Subcutaneous abdominal adipose tissue (tissue), 5 donors: ENCODE results near the gene KCNJ5.

Experiments
- H3K27ac ChIP-seq: one replicate; pipeline ENCODE4 v1.7.0; 2013; ENCODE audit warnings: low read depth, mild to moderate bottlenecking, inconsistent platforms, low read length, moderate library complexity
- H3K27me3 ChIP-seq, 5 donors: one replicate each; pipeline ENCODE4 v1.7.0; 2013; ENCODE audit warnings: low read length in 5 of 5, inconsistent platforms in 1 of 5; ENCODE audit not compliant: control insufficient read depth in 5 of 5, insufficient read depth in 4 of 5
- H3K36me3 ChIP-seq, 5 donors: one replicate each; pipeline ENCODE4 v1.7.0; 2013; ENCODE audit warnings: low read length in 5 of 5; ENCODE audit not compliant: control insufficient read depth in 5 of 5, insufficient read depth in 5 of 5
- H3K4me1 ChIP-seq, 5 donors: one replicate each; pipeline ENCODE4 v1.7.0; 2013; ENCODE audit warnings: low read length in 5 of 5, mild to moderate bottlenecking in 3 of 5, moderate library complexity in 1 of 5; ENCODE audit not compliant: control insufficient read depth in 5 of 5, insufficient read depth in 5 of 5
- H3K4me3 ChIP-seq, 5 donors: one replicate each; pipeline ENCODE4 v1.7.0; 2013; ENCODE audit warnings: low read length in 5 of 5, low read depth in 1 of 5
- H3K9ac ChIP-seq, 5 donors: one replicate each; pipeline ENCODE4 v1.7.0; 2013; ENCODE audit warnings: low read length in 5 of 5, mild to moderate bottlenecking in 4 of 5, moderate library complexity in 3 of 5
- H3K9me3 ChIP-seq, 5 donors: one replicate each; pipeline ENCODE4 v1.7.0; 2013; ENCODE audit warnings: low read length in 5 of 5; ENCODE audit not compliant: control insufficient read depth in 5 of 5
- donor health status: healthy.
- donor health status: healthy.
- donor health status: healthy.
- donor health status: healthy.
- donor health status: healthy.

Gene KCNJ5

GRCh38 chr11:128962896-128963295, 71.7 kb downstream of the KCNJ5 start:
- Histone ChIP-seq H3K4me1 (peaks cover 0 to 5% (median 0%) of the 10 kb centered on the region in 5 donors), H3K27me3 (no peaks in the 10 kb centered on the region), H3K9me3 (no peaks in the 10 kb centered on the region), H3K9ac (no peak overlapping the region), H3K36me3 (peaks cover 0 to 3% (median 0%) of the 10 kb centered on the region in 5 donors), H3K27ac (no peak overlapping the region), H3K4me3 (no peak overlapping the region)

DNA sequence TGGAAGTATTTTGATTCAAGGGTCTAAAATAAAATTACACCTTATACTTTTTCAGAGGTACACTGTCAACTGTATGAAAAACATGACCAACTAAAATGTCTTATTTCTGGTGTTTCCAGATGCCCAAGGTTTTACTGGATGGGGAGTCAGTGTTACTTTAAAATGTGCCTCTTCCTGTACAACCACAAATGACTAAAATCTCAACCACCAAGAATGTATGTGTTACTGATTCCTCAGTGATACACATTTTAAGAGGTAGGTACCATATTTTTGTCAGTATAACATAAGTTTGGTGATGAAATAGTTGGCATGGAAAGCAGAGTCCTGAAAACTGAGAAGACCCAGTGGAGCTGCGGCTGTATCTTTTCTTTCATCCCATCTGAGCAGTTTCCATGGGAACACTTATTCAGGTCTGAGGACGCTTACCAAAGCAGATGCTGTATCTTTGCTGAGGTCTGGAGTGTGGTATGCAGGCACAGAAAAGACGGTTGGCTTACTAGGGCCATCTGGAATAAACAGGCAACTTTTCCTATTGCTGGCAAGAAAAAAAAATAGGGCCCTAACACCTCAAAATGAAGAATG, 72.7 kb downstream of the KCNJ5 start:
- H3K9ac ChIP-seq, result no peak overlapping the region
- H3K9me3 ChIP-seq, result no peaks in the 10 kb centered on the region
- no peak overlapping the region for H3K4me3 ChIP-seq
- peaks cover 0 to 5% (median 0%) of the 10 kb centered on the region in 5 donors for H3K4me1 ChIP-seq
- H3K27me3 ChIP-seq, result no peaks in the 10 kb centered on the region
- peaks cover 1 to 6% (median 4%) of the 10 kb centered on the region in 5 donors for H3K36me3 ChIP-seq
- H3K27ac ChIP-seq, result no peak overlapping the region

GRCh38 chr11:128964463-128964930, 73.3 kb downstream of the KCNJ5 start:
- no peaks in the 10 kb centered on the region for H3K9me3 ChIP-seq
- no peak overlapping the region for H3K27ac ChIP-seq

GRCh38 chr11:128965485-128965884, 74.3 kb downstream of the KCNJ5 start:
- no peaks in the 10 kb centered on the region for H3K9me3 ChIP-seq

More at GRCh38 chr11:128964463-128964930, 73.3 kb downstream of the KCNJ5 start:
- Histone ChIP-seq H3K27me3 (no peaks in the 10 kb centered on the region), H3K36me3 (peaks cover 4 to 12% (median 11%) of the 10 kb centered on the region in 5 donors), H3K4me1 (peaks cover 0 to 5% (median 0%) of the 10 kb centered on the region in 5 donors), H3K9ac (no peak overlapping the region), H3K4me3 (no peak overlapping the region)

GRCh38 chr11:128967578-128967977, 76.4 kb downstream of the KCNJ5 start:
- H3K27me3 ChIP-seq, result no peaks in the 10 kb centered on the region
- H3K4me1 ChIP-seq, result peaks cover 0 to 5% (median 0%) of the 10 kb centered on the region in 5 donors
- no peak overlapping the region for H3K9ac ChIP-seq
- H3K4me3 ChIP-seq, result no peak overlapping the region
- H3K36me3 ChIP-seq, result peaks cover 8 to 39% (median 34%) of the 10 kb centered on the region in 5 donors
- H3K9me3 ChIP-seq, result no peaks in the 10 kb centered on the region
- H3K27ac ChIP-seq, result no peak overlapping the region

More at GRCh38 chr11:128965485-128965884, 74.3 kb downstream of the KCNJ5 start:
- Histone ChIP-seq H3K9ac (no peak overlapping the region), H3K36me3 (peaks cover 4 to 22% (median 21%) of the 10 kb centered on the region in 5 donors), H3K4me1 (peaks cover 0 to 5% (median 0%) of the 10 kb centered on the region in 5 donors), H3K27ac (no peak overlapping the region), H3K27me3 (no peaks in the 10 kb centered on the region), H3K4me3 (no peak overlapping the region)

DNA sequence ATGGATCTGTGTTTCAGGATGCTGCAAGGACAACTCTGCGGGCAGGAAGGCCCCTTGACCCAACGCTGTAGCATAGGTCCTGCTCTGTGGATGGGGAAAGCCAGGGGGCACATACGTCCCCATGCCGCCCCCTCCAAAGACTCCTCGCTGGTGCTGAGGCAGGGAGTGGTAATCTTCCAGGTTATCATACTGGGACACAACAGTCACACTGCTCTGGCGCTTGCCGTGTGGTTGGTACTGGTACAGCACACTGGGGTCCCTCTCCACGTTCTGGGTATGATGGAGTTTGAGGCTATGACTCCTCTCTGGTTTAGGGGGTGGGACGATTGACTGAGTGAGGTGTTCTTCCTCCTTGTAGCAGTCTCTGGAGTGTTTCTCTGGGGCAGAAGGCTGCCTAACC, 77.8 kb downstream of the KCNJ5 start:
- Histone ChIP-seq H3K27me3 (no peaks in the 10 kb centered on the region), H3K4me1 (peaks cover 0 to 5% (median 0%) of the 10 kb centered on the region in 5 donors), H3K27ac (no peak overlapping the region), H3K9ac (no peak overlapping the region), H3K9me3 (no peaks in the 10 kb centered on the region), H3K36me3 (peaks cover 20 to 52% (median 44%) of the 10 kb centered on the region in 5 donors), H3K4me3 (no peak overlapping the region)
